Loucy (cell line): ENCODE measurements around the gene COA7.

Experiments
- H2AFZ ChIP-seq: fragments of 200-600 bp; sonication (generic); 2 replicates; pipeline ENCODE4 v1.6.0; 2016; ENCODE audit warnings: antibody characterized with exemption, mild to moderate bottlenecking, low read length, moderate library complexity
- H3F3A ChIP-seq: fragments of 200-600 bp; 2 replicates; pipeline ENCODE4 v1.6.0; 2016; ENCODE audit warnings: antibody characterized with exemption, low read depth, mild to moderate bottlenecking
- H3K27me3 ChIP-seq: fragments of 200-600 bp; sonication (generic); 2 replicates; pipeline ENCODE4 v1.6.1; 2014; ENCODE audit warnings: low read length, mild to moderate bottlenecking; ENCODE audit not compliant: insufficient read depth, poor library complexity, severe bottlenecking
- H3K36me3 ChIP-seq: fragments of 200-600 bp; sonication (generic); 2 replicates; pipeline ENCODE4 v1.6.1; 2016; ENCODE audit warnings: low read length; ENCODE audit not compliant: insufficient read depth
- H3K4me1 ChIP-seq: fragments of 200-600 bp; sonication (generic); 2 replicates; pipeline ENCODE4 v1.5.1; 2014; ENCODE audit warnings: low read length, mild to moderate bottlenecking; ENCODE audit not compliant: insufficient read depth, poor library complexity, severe bottlenecking
- H3K4me2 ChIP-seq: fragments of 200-600 bp; sonication (generic); 2 replicates; pipeline ENCODE4 v1.6.0; 2014; ENCODE audit warnings: antibody characterized with exemption, low read length, low read depth, mild to moderate bottlenecking; ENCODE audit not compliant: poor library complexity, severe bottlenecking
- H3K4me3 ChIP-seq: fragments of 200-600 bp; sonication (generic); 2 replicates; pipeline ENCODE4 v1.5.1; 2014; ENCODE audit warnings: low read length, mild to moderate bottlenecking, mixed read lengths; ENCODE audit not compliant: poor library complexity, severe bottlenecking
- H3K79me2 ChIP-seq: fragments of 200-600 bp; sonication (generic); 2 replicates; pipeline ENCODE4 v1.6.1; 2014; ENCODE audit warnings: low read length; ENCODE audit not compliant: insufficient read depth
- H3K9ac ChIP-seq: fragments of 200-600 bp; sonication (generic); 2 replicates; pipeline ENCODE4 v1.6.0; 2014; ENCODE audit warnings: mild to moderate bottlenecking, low read depth, low read length, moderate library complexity; ENCODE audit not compliant: poor library complexity, severe bottlenecking
- H3K9me2 ChIP-seq: fragments of 200-600 bp; sonication (generic); replicated peaks from 2 replicates; pipeline ENCODE4 v1.6.1; 2016; ENCODE audit warnings: low read depth, low read length, mixed read lengths
- H3K9me3 ChIP-seq: fragments of 200-600 bp; sonication (generic); 2 replicates; pipeline ENCODE4 v1.6.1; 2014; ENCODE audit warnings: mild to moderate bottlenecking, antibody characterized with exemption, low read length, low read depth; ENCODE audit not compliant: insufficient read depth
- H4K20me1 ChIP-seq: fragments of 200-600 bp; sonication (generic); 2 replicates; pipeline ENCODE4 v1.6.0; 2014; ENCODE audit warnings: antibody characterized with exemption, low read length, mild to moderate bottlenecking; ENCODE audit not compliant: insufficient read depth, poor library complexity, severe bottlenecking
- EZH2phosphoT487 ChIP-seq: fragments of 200-600 bp; IDR thresholded peaks from 2 replicates; pipeline ENCODE4 v1.6.1; 2018; ENCODE audit warnings: antibody characterized with exemption, mild to moderate bottlenecking, moderate library complexity, borderline replicate concordance
- TF ChIP-seq, protein P1 (sequence below): fragments of 200-600 bp; sonication (generic); conservative IDR thresholded peaks from 2 replicates; pipeline ENCODE4 v1.5.1; 2014; ENCODE audit warnings: mild to moderate bottlenecking, antibody characterized with exemption, low read length

The COA7 gene

DNA sequence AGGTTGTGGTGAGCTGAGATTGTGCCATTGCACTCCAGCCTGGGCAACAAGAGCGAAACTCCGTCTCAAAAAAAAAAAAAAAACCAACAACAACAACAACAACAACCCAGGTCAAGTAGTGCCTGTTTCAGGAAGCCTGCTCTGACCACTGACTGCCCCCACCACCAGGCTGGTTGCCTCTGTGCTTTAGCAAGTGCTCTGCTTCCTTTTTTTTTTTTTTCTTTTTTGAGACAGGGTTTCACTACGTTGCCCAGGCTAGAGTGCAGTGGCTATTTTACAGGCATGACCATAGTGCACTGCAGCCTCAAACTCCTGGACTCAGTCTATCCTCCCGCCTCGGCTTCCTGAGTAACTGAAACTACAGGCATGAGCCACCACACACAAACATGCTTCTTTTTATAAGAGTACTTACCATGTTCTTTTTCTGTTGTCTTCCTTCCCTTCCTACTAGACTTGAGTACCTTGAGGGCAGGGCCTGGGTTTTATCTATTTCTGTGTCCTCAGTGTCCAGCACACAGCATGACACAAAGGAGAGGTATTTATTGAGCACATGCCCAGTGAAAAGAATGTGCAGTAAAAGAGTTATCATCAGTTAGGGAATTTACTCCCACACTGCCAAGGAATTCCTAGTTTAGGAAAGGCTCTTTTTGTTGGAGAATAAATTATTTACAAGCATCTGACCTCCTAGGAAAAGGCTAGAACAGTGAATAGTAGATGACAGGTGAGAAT lies 9.9 kb upstream of the COA7 start:
- Histone ChIP-seq H3K4me1 (peaks cover 12% of the 10 kb centered on the region), H4K20me1 (no peaks in the 10 kb centered on the region), H3K79me2 (no peaks in the 10 kb centered on the region), H3K9me2 (no peaks in the 10 kb centered on the region), H3K27me3 (no peaks in the 10 kb centered on the region), H3K4me2 (no peak overlapping the region), H3K9ac (no peak overlapping the region), H2AFZ (0 out of 2 replicates have a peak overlapping the region, but pooled peaks have one; percentile 40), H3F3A (no peaks in the 10 kb centered on the region), H3K36me3 (no peaks in the 10 kb centered on the region), H3K9me3 (no peaks in the 10 kb centered on the region), H3K4me3 (no peak overlapping the region)
- no peak for TF ChIP-seq EZH2phosphoT487
- TF ChIP-seq, protein P1, sequence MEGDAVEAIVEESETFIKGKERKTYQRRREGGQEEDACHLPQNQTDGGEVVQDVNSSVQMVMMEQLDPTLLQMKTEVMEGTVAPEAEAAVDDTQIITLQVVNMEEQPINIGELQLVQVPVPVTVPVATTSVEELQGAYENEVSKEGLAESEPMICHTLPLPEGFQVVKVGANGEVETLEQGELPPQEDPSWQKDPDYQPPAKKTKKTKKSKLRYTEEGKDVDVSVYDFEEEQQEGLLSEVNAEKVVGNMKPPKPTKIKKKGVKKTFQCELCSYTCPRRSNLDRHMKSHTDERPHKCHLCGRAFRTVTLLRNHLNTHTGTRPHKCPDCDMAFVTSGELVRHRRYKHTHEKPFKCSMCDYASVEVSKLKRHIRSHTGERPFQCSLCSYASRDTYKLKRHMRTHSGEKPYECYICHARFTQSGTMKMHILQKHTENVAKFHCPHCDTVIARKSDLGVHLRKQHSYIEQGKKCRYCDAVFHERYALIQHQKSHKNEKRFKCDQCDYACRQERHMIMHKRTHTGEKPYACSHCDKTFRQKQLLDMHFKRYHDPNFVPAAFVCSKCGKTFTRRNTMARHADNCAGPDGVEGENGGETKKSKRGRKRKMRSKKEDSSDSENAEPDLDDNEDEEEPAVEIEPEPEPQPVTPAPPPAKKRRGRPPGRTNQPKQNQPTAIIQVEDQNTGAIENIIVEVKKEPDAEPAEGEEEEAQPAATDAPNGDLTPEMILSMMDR = no peak

DNA sequence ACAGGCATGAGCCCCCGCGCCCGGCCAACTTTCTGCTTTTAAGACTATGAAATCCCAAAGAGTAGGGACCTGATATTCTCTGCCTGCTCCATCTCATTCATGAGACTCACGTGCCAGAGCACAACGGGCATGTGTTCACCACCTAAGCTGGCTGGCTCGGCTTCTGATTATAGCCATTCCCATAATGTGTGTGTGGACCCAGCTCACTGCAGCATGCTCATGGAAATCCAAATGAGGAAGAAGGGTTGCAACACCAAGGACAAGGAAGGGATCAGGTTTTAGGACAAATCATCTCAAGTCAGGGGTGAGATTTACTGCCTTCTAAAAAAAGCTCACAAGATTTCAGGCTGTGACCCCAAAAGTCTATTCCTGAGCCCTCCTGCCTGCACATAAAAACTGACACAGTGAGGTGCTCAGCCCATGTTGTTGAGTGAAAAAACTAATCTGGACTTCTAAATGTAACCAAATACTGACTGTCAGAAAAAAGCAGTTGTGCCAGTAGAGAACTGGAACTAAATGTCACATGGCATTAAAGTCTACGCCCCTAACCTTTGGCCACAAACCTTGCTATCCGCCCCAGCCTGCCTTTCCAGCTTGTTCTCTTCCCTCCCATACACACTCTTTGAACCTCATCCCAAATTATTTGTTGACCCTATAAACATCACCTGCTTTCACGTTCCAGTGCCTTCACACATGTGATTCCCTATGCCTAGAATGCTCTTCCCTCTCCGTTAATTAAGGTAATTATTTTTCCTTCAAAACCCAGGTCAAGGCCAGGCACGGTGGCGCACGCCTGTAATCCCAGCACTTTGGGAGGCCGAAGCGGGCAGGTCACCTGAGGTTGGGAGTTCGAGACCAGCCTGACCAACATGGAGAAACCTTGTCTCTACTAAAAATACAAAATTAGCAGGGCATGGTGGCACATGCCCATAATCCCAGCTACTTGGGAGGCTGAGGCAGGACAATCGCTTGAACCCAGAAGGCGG lies 9.1 kb upstream of the COA7 start:
- Histone ChIP-seq H3K4me1 (peaks cover 16% of the 10 kb centered on the region), H3K9me3 (no peaks in the 10 kb centered on the region), H3K9ac (no peak overlapping the region), H3F3A (no peaks in the 10 kb centered on the region), H3K79me2 (no peaks in the 10 kb centered on the region), H4K20me1 (no peaks in the 10 kb centered on the region), H3K4me3 (no peak overlapping the region), H3K27me3 (no peaks in the 10 kb centered on the region), H3K9me2 (no peaks in the 10 kb centered on the region), H2AFZ (no peak overlapping the region), H3K36me3 (no peaks in the 10 kb centered on the region), H3K4me2 (no peak overlapping the region)
- no peak for TF ChIP-seq EZH2phosphoT487
- TF ChIP-seq, protein P1 = no peak

- Histone ChIP-seq H3K27me3 (no peaks in the 10 kb centered on the region), H3K4me1 (peaks cover 16% of the 10 kb centered on the region), H3K9me2 (no peaks in the 10 kb centered on the region), H3K9me3 (no peaks in the 10 kb centered on the region), H3F3A (no peaks in the 10 kb centered on the region), H2AFZ (no peak overlapping the region), H3K9ac (no peak overlapping the region), H4K20me1 (no peaks in the 10 kb centered on the region), H3K36me3 (no peaks in the 10 kb centered on the region), H3K4me2 (peak overlapping the region; percentile 7), H3K4me3 (no peak overlapping the region), H3K79me2 (no peaks in the 10 kb centered on the region)
- no peak for TF ChIP-seq EZH2phosphoT487
- TF ChIP-seq, protein P1 = no peak
Measured at GRCh38 chr1:52706136-52706670, 8.1 kb upstream of the COA7 start.
